ENCODE measurements around the gene RIC3. TPM values are rescaled to one million over a fixed set of nuclear protein-coding genes. Genes with fewer than 3 reads are reported as not detected.

RIC3 gene
- total RNA-seq, 1 donor from 2014 or later, result 0.52 TPM

DNA sequence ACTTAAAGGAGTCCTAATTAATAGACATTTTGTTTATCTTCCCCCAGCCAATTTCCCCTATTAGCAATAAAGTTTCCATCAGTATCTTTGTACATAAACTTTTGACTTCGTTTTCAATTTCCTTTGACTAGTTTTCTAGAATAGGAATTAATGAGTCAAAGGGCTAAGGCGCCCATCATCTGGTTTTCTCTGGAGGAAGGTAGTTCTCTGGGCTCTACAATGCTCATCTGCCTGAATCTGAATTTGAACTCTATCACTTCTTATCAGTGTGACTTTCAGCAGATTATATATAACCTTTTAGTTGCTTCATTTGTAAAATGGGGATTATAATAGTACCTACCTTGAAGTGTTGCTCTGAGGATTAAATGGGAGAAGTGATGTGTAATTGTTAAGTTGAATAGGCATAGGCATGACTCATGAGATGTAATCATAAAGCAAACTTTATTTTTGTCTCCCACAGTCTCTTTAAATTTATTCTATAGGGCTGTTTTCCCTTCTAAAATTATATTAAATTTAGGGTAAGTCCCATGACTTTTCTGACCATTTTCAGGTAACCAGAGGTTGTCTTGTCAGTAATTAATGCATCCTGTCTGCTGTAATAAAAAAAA lies 93.6 kb downstream of the RIC3 start:
- no peak overlapping the region for H3K27ac ChIP-seq (ENCODE audit: low read depth, low read length)
- no peak overlapping the region for H3K9ac ChIP-seq (ENCODE audit: low read depth in 1 of 3, low read length in 3 of 3)
- H3K4me3 ChIP-seq (ENCODE audit: low read length in 3 of 3), result no peak overlapping the region
- no peaks in the 10 kb centered on the region for H3K36me3 ChIP-seq (ENCODE audit: control insufficient read depth in 3 of 3, insufficient read depth in 3 of 3, low read length in 3 of 3)
- H3K9me3 ChIP-seq (ENCODE audit: control insufficient read depth in 3 of 3, low read length in 3 of 3), result no peaks in the 10 kb centered on the region
- no peaks in the 10 kb centered on the region for H3K4me1 ChIP-seq (ENCODE audit: control insufficient read depth in 3 of 3, insufficient read depth in 3 of 3, low read length in 3 of 3)
- peaks cover 0 to 4% (median 0%) of the 10 kb centered on the region in 3 donors for H3K27me3 ChIP-seq (ENCODE audit: control insufficient read depth in 3 of 3, insufficient read depth in 3 of 3, low read length in 3 of 3)

- Histone ChIP-seq H3K27me3 (ENCODE audit: control insufficient read depth in 3 of 3, insufficient read depth in 3 of 3, low read length in 3 of 3) (no peaks in the 10 kb centered on the region), H3K9me3 (ENCODE audit: control insufficient read depth in 3 of 3, low read length in 3 of 3) (no peaks in the 10 kb centered on the region), H3K4me1 (ENCODE audit: control insufficient read depth in 3 of 3, insufficient read depth in 3 of 3, low read length in 3 of 3) (peaks cover 16 to 23% (median 17%) of the 10 kb centered on the region in 3 donors), H3K9ac (ENCODE audit: low read depth in 1 of 3, low read length in 3 of 3) (no peak overlapping the region), H3K4me3 (ENCODE audit: low read length in 3 of 3) (no peak overlapping the region), H3K36me3 (ENCODE audit: control insufficient read depth in 3 of 3, insufficient read depth in 3 of 3, low read length in 3 of 3) (no peaks in the 10 kb centered on the region), H3K27ac (ENCODE audit: low read depth, low read length) (no peak overlapping the region)
Observed at GRCh38 chr11:8071616-8072581, 96.9 kb downstream of the RIC3 start.

DNA sequence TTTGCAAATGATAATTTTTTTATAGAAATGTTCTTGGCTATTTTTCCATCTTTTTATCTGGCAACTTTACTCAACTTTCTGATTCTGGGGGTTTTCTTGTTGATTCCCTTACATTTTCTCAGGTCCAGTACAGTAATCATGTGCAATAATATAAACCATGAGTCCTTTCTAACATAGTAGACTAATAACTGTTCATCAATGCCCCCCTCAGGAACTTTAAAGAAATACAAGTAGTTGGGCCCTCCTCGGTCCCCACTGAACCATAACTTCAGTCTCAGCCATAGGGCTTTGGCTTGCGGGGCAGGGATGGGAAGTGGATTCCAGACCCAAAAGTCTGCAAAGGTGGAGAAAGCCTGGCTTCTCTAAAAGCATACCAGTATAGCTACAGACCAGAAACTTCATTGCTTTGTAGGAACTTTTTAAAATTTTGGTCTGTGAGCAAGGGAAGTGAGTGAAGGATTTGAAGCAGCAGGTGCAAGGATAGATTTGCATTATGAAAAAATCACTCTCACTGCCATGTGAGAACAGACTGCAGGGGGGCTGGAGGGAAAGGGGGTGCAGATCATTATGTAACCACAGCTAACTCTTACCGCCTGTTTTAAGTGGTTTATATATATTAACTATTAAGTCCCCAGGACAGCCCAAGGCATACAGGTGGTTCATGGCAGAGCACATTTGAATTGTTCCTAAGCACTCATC lies 98.3 kb downstream of the RIC3 start:
- H3K27me3 ChIP-seq (ENCODE audit: control insufficient read depth in 3 of 3, insufficient read depth in 3 of 3, low read length in 3 of 3), result no peaks in the 10 kb centered on the region
- H3K36me3 ChIP-seq (ENCODE audit: control insufficient read depth in 3 of 3, insufficient read depth in 3 of 3, low read length in 3 of 3), result no peaks in the 10 kb centered on the region
- H3K27ac ChIP-seq (ENCODE audit: low read depth, low read length), result no peak overlapping the region
- no peak overlapping the region for H3K9ac ChIP-seq (ENCODE audit: low read depth in 1 of 3, low read length in 3 of 3)
- H3K4me1 ChIP-seq (ENCODE audit: control insufficient read depth in 3 of 3, insufficient read depth in 3 of 3, low read length in 3 of 3), result peaks cover 16 to 23% (median 17%) of the 10 kb centered on the region in 3 donors
- H3K4me3 ChIP-seq (ENCODE audit: low read length in 3 of 3), result no peak overlapping the region
- H3K9me3 ChIP-seq (ENCODE audit: control insufficient read depth in 3 of 3, low read length in 3 of 3), result no peaks in the 10 kb centered on the region

GRCh38 chr11:8069771-8070170 lies 99.1 kb downstream of the RIC3 start:
- Histone ChIP-seq H3K36me3 (ENCODE audit: control insufficient read depth in 3 of 3, insufficient read depth in 3 of 3, low read length in 3 of 3) (no peaks in the 10 kb centered on the region), H3K9me3 (ENCODE audit: control insufficient read depth in 3 of 3, low read length in 3 of 3) (no peaks in the 10 kb centered on the region), H3K4me3 (ENCODE audit: low read length in 3 of 3) (no peak overlapping the region), H3K27me3 (ENCODE audit: control insufficient read depth in 3 of 3, insufficient read depth in 3 of 3, low read length in 3 of 3) (no peaks in the 10 kb centered on the region), H3K9ac (ENCODE audit: low read depth in 1 of 3, low read length in 3 of 3) (no peak overlapping the region), H3K4me1 (ENCODE audit: control insufficient read depth in 3 of 3, insufficient read depth in 3 of 3, low read length in 3 of 3) (peaks cover 16 to 23% (median 18%) of the 10 kb centered on the region in 3 donors), H3K27ac (ENCODE audit: low read depth, low read length) (peak overlapping the region; percentile 74)

DNA sequence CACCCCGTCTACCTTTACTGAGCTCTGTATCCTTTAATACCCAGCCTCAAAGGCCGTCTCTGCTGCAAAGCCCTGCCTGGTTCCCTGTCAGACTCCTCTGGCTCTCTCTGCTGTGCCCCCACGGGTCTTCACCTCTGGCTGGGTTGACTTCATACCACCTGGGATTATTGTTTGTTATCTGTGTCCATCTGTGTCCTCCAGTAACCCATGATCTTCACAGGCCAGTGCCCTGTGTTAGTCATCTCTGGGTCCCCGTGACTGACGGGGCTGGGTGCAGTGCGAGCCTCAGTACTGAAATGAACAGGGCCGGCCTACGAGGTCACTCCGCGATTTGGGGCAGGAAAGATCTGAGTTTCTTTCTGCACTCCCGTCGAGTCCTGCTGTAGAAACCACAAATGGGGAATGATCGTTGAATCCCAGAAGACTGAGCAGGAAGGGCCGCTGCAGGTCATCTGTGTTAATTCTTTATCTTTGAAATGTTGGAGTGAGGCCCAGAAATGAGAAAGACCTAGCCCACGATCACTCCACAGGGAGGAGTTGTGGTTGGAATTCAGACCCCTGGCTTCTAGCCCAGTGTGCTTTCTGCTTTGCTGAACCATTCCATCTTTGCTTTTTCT lies 100.1 kb downstream of the RIC3 start:
- Histone ChIP-seq H3K4me3 (ENCODE audit: low read length in 3 of 3) (peak overlapping the region in 2 of 3 donors; percentile 13 to 37), H3K9me3 (ENCODE audit: control insufficient read depth in 3 of 3, low read length in 3 of 3) (no peaks in the 10 kb centered on the region), H3K27me3 (ENCODE audit: control insufficient read depth in 3 of 3, insufficient read depth in 3 of 3, low read length in 3 of 3) (no peaks in the 10 kb centered on the region), H3K36me3 (ENCODE audit: control insufficient read depth in 3 of 3, insufficient read depth in 3 of 3, low read length in 3 of 3) (no peaks in the 10 kb centered on the region), H3K9ac (ENCODE audit: low read depth in 1 of 3, low read length in 3 of 3) (peak overlapping the region in 2 of 3 donors; percentile 51 to 69), H3K27ac (ENCODE audit: low read depth, low read length) (peak overlapping the region; percentile 74), H3K4me1 (ENCODE audit: control insufficient read depth in 3 of 3, insufficient read depth in 3 of 3, low read length in 3 of 3) (peaks cover 23 to 33% (median 28%) of the 10 kb centered on the region in 3 donors)

DNA sequence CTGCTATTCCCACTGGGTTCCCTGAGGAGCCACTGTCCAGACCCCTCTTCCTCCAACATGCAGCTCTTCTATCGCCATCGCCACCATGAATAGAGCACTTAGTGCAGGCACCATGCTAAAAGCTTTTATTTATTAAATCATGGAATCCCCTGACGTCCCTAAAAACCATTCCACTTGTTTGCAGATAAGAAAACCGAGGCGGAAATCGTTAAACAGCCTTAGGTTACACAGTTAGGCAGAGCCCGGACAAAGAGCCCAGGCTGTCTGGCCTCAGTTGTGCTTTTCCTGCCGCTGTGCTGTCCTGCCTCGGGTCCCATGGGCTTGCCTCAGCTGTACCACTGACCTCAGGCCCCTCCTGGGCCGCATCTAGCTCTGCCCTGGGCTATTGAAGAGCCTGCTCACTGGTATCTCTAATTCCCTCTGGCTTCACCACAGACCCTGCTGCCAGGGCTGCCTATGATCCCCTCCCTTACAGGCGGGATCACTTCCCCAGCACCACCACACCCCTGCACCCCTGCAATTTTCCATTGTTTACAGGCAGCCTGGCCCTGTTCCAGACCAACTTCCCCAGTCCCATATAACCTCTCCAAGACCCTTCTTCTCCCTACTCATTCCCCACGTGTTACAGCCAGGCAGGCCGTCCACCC lies 100.8 kb downstream of the RIC3 start:
- Histone ChIP-seq H3K4me3 (ENCODE audit: low read length in 3 of 3) (no peak overlapping the region), H3K27ac (ENCODE audit: low read depth, low read length) (peak overlapping the region; percentile 74), H3K27me3 (ENCODE audit: control insufficient read depth in 3 of 3, insufficient read depth in 3 of 3, low read length in 3 of 3) (no peaks in the 10 kb centered on the region), H3K9me3 (ENCODE audit: control insufficient read depth in 3 of 3, low read length in 3 of 3) (no peaks in the 10 kb centered on the region), H3K36me3 (ENCODE audit: control insufficient read depth in 3 of 3, insufficient read depth in 3 of 3, low read length in 3 of 3) (no peaks in the 10 kb centered on the region), H3K4me1 (ENCODE audit: control insufficient read depth in 3 of 3, insufficient read depth in 3 of 3, low read length in 3 of 3) (peaks cover 30 to 39% (median 31%) of the 10 kb centered on the region in 3 donors), H3K9ac (ENCODE audit: low read depth in 1 of 3, low read length in 3 of 3) (peak overlapping the region in 2 of 3 donors; percentile 51 to 69)

DNA sequence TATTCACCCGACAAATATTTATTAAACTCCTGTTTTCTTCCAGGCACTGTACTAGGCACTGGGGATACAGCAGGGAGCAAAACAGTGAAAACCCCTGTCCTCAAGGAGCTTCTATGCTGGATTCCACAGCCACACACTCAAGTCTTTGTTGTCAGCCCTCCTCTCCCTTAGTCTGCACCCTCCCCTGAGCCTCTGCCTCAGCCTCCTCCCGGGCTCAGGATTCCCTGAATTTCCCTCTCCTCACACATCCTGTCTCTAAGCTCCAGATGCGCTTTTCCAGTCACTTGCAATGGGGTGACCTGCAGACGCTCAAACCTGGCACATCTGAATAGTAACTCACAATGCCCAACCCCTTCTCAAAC lies 101.3 kb downstream of the RIC3 start:
- Histone ChIP-seq H3K4me1 (ENCODE audit: control insufficient read depth in 3 of 3, insufficient read depth in 3 of 3, low read length in 3 of 3) (peaks cover 35 to 44% (median 36%) of the 10 kb centered on the region in 3 donors), H3K27ac (ENCODE audit: low read depth, low read length) (no peak overlapping the region), H3K36me3 (ENCODE audit: control insufficient read depth in 3 of 3, insufficient read depth in 3 of 3, low read length in 3 of 3) (no peaks in the 10 kb centered on the region), H3K4me3 (ENCODE audit: low read length in 3 of 3) (no peak overlapping the region), H3K9me3 (ENCODE audit: control insufficient read depth in 3 of 3, low read length in 3 of 3) (no peaks in the 10 kb centered on the region), H3K27me3 (ENCODE audit: control insufficient read depth in 3 of 3, insufficient read depth in 3 of 3, low read length in 3 of 3) (no peaks in the 10 kb centered on the region), H3K9ac (ENCODE audit: low read depth in 1 of 3, low read length in 3 of 3) (no peak overlapping the region)

GRCh38 chr11:8066911-8067455 lies 101.8 kb downstream of the RIC3 start:
- Histone ChIP-seq H3K36me3 (ENCODE audit: control insufficient read depth in 3 of 3, insufficient read depth in 3 of 3, low read length in 3 of 3) (no peaks in the 10 kb centered on the region), H3K9me3 (ENCODE audit: control insufficient read depth in 3 of 3, low read length in 3 of 3) (no peaks in the 10 kb centered on the region), H3K27ac (ENCODE audit: low read depth, low read length) (no peak overlapping the region), H3K27me3 (ENCODE audit: control insufficient read depth in 3 of 3, insufficient read depth in 3 of 3, low read length in 3 of 3) (no peaks in the 10 kb centered on the region), H3K4me1 (ENCODE audit: control insufficient read depth in 3 of 3, insufficient read depth in 3 of 3, low read length in 3 of 3) (peaks cover 40 to 49% (median 42%) of the 10 kb centered on the region in 3 donors), H3K4me3 (ENCODE audit: low read length in 3 of 3) (no peak overlapping the region), H3K9ac (ENCODE audit: low read depth in 1 of 3, low read length in 3 of 3) (no peak overlapping the region)

Data from skeletal muscle tissue (tissue), 4 donors.